GM21515 (cell line): Measurements from ENCODE around the gene TACR2.
A peak's percentile ranks its signal among the peaks of the same experiment; 100 is the strongest.

ENCODE experiments used
- ATAC-seq: cut with Tn5 transposase; IDR thresholded peaks from one replicate; pipeline ENCODE4 v1.9.1; 2021; ENCODE audit not compliant: unreplicated experiment

Gene TACR2

DNA sequence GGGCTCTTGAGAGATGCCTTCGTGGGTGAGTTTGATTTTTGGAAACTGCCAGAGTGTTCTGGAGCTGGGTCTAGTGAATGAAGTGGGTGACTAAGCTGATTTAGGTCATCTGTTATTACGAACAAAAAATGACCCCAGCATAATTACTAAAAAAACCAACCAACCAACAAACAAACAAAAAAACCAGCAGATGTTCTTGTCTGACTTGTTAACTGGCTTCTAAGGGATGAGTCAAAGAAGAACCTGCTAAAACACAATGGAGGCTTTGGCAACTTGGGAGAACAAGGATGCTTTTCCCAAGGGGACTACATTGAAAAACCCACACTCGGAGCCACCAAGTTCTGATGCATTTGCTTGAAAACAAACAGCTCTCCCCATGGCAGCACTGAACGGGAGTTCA, 11.5 kb downstream of the TACR2 start:
- no peak for ATAC-seq

GRCh38 chr10:69404786-69405185, 11.9 kb downstream of the TACR2 start:
- no peak for ATAC-seq

GRCh38 chr10:69403519-69403918, 13.2 kb downstream of the TACR2 start:
- ATAC-seq, result no peak

DNA sequence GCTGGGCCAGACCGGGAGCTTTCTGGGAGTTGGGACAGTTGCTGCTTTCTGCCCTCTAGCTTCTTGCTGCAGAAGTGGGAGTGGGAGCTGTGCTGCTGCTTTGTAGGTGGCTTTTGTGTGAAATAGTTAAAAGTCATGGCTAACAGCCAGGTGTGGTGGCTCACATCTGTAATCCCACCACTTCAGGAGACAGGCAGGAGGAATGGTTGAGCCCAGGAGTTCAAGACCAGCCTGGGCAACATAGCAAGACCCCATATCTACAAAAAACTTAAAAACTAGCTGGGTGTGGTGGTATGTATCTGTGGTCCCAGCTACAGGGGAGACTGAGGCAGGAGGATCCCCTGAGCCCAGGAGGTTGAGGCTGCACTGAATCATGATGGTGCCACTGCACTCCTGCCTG, 13.7 kb downstream of the TACR2 start:
- ATAC-seq, result no peak

GRCh38 chr10:69402386-69402785, 14.3 kb downstream of the TACR2 start:
- no peak for ATAC-seq

DNA sequence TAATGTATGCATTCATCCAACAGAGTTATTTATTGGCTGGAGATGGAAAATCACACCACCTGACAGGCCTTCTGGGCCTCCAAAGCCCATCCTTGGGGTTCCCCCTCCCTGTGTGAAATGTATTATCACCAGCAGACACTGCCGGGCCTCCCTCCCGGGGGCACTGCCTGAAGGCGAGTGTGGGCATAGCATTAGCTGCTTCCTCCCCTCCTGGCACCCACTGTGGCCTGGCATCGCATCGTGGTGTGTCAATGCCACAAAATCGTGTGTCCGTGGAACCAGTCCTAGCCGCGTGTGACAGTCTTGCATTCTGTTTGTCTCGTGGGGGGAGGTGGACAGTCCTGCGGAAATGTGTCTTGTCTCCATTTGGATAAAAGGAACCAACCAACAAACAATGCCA, 15.3 kb downstream of the TACR2 start:
- ATAC-seq, result no peak

- no peak for ATAC-seq
Measured at GRCh38 chr10:69400936-69401335, 15.8 kb downstream of the TACR2 start.

DNA sequence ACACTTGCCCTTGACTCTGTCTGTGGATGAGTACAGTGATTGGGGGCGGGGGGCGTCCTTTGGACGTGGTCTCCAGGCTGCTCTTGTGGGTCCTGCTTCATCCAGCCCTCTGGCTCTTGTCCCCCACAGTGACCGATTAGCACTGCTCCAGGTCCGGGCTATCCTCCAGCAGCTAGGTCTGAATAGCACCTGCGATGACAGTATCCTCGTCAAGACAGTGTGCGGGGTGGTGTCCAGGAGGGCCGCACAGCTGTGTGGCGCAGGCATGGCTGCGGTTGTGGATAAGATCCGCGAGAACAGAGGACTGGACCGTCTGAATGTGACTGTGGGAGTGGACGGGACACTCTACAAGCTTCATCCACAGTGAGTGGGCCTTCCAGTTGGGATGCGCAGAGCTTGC, 18.3 kb downstream of the TACR2 start:
- ATAC-seq, result no peak

DNA sequence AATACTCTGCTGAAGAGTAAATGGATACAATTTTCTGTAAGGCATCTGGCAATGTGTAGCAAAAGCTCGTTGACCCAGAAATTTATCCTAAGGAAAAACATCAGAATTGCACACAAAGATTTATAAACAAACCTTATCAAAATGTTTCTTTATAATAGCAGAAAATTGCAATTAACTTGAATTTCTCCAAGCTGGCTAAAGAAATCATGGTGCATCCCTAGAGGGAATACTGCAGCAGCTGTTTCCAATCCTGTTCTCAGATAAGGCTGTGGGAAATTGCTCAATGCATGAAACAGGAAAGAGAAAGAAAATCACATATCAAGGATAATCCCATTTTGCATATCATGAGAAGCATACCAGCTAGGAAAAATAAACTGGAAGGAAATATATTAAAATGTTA, 18.7 kb downstream of the TACR2 start:
- no peak for ATAC-seq

- no peak for ATAC-seq
Measured at GRCh38 chr10:69394020-69394419, 22.7 kb downstream of the TACR2 start.

- ATAC-seq, result peak; percentile 80
Measured at GRCh38 chr10:69392481-69393000, 24.2 kb downstream of the TACR2 start.

- no peak for ATAC-seq
Measured at GRCh38 chr10:69391158-69391557, 25.6 kb downstream of the TACR2 start.

GRCh38 chr10:69389827-69390490, 26.8 kb downstream of the TACR2 start:
- no peak for ATAC-seq

GRCh38 chr10:69388488-69388887, 28.2 kb downstream of the TACR2 start:
- no peak for ATAC-seq

DNA sequence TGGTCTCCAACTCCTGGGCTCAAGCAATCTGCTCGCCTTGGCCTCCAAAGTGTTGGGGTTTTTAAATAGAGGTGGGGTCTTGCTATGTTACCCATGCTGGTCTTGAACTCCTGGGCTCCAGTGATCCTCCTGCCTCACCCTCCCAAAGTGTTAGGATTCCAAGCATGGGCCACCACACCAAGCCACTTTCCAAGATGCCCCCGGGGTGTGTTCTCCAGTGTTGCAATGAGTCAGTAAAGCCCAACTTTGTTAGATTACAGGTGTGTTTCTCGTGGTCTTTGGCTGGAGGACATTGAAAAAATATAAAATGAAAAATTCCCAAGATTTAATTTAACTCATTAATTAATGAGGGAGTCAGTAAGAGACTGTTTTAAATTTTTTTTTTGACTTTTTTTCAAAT, 29.2 kb downstream of the TACR2 start:
- no peak for ATAC-seq

DNA sequence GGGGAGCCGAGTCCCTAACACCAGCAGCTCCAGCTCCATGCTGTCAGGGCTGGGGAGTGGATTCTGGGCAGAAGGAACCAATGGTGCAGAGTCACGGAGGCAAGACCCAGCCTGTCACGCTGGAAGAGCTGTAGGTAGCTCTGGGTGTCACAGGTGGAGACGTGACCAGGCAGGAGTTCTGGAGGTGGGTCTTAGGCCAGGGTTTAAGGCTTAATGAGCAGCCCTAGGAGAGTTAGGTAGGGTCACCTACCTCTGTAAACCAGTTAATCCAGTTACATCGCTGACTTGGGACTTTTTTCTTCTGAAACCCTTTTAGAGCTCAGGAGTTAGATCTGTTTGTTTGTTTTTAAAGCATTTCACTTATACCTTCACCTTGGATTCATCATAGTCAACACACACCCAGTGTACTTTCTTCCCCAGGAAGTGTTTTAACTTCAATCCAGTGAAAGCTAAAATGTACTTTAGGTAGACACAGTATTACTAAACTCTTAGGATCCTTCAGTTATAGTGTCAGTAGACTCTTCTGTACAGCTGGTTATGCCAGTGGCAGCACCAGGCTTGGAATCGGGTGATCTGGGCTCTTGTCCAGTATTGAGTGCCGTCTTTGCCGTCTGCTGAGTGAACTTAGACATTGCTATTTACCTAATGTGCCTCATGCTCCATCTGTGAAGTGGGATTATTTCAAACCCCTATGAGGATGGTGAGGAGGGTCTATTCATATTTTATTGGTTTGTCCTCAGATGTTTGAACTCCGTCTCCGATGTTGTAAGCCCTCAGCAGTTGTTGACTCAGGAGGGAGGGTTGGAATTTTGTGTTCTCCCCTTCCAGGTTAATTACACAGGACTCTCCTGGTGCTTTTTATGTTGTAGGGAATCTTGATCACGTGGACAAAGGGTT, 31.0 kb downstream of the TACR2 start:
- ATAC-seq, result no peak

GRCh38 chr10:69384320-69384719, 32.4 kb downstream of the TACR2 start:
- ATAC-seq, result no peak

- no peak for ATAC-seq
Measured at GRCh38 chr10:69383558-69383957, 33.2 kb downstream of the TACR2 start.

DNA sequence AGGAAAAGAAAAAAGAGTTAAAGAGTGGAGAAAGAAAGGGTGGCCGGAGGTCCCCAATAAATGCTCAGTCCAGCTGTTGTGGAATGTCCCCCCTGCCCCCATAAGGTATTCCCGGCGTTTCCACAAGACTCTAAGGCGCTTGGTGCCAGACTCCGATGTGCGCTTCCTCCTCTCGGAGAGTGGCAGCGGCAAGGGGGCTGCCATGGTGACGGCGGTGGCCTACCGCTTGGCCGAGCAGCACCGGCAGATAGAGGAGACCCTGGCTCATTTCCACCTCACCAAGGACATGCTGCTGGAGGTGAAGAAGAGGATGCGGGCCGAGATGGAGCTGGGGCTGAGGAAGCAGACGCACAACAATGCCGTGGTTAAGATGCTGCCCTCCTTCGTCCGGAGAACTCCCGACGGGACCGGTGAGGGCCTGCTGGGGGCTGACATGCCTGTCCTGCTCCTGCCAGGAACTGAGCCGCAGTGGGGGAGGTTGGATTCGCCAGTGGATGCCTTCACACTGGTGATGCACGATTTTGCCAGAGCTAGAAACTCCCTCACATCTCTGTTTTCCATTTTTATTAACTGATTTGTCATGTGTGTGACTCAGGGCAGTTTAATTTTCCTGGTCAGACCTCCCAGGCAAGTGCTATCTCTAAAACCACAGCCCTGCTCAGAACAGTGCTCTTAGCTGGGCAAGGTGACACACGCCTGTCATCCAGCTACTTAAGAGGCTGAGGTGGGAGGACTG, 34.2 kb downstream of the TACR2 start:
- ATAC-seq, result no peak

GRCh38 chr10:69379800-69380199, 36.9 kb downstream of the TACR2 start:
- no peak for ATAC-seq

GRCh38 chr10:69377933-69378332, 38.8 kb downstream of the TACR2 start:
- no peak for ATAC-seq

DNA sequence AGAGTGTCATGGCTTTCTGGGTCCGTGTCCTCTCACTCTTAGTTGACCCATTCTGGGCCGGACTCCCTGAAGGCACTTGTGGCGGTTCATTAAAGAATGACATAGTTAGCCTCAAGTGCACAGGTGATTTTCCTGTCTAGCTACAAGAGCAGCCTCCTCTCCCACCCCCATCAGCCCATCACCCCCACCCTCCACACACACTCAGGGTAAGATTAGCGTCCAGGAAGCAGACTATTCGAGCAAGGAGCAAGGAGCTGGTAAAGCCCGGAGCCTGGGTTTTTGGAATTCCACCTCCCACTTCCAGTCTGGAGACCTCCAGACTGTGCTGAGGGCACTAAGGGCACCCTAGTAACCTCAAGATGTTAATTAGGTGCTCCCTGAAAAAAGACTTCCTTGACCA, 39.5 kb downstream of the TACR2 start:
- ATAC-seq, result no peak
